AG10803 (cell line): ENCODE data around the gene TLR4.

Experiments
- DNase-seq: peaks from one replicate; pipeline ENCODE4 v3.0.0; 2010; ENCODE audit warnings: low read depth
- H3K4me3 ChIP-seq: 2 replicates; pipeline ENCODE4 v1.5.1; 2011; ENCODE audit warnings: mild to moderate bottlenecking, low read length, control low read depth
- CTCF ChIP-seq: conservative IDR thresholded peaks from 2 replicates; pipeline ENCODE4 v1.5.1; 2011; ENCODE audit warnings: mild to moderate bottlenecking, low read length, control low read depth, inconsistent platforms

The TLR4 gene

GRCh38 chr9:117696154-117696553 lies 8.0 kb upstream of the TLR4 start:
- DNase-seq, result peak; percentile 53
- no peak for TF ChIP-seq CTCF
- H3K4me3 ChIP-seq, result no peak overlapping the region

- DNase-seq, result no peak
- TF ChIP-seq CTCF, result no peak
- H3K4me3 ChIP-seq, result no peak overlapping the region
Observed at GRCh38 chr9:117697046-117697445, 7.2 kb upstream of the TLR4 start.

GRCh38 chr9:117703537-117703936 lies 666 bp upstream of the TLR4 start:
- H3K4me3 ChIP-seq, result peak overlapping the region; percentile 63
- DNase-seq, result peak; percentile 26

GRCh38 chr9:117704597-117704996 lies 394 bp downstream of the TLR4 start:
- DNase-seq, result no peak
- peak overlapping the region; percentile 63 for H3K4me3 ChIP-seq
- TF ChIP-seq CTCF, result no peak

More at GRCh38 chr9:117703537-117703936, 666 bp upstream of the TLR4 start:
- TF ChIP-seq CTCF, result no peak

GRCh38 chr9:117705386-117705785 lies 1.2 kb downstream of the TLR4 start:
- H3K4me3 ChIP-seq, result peak overlapping the region; percentile 63
- TF ChIP-seq CTCF, result no peak
- no peak for DNase-seq

- H3K4me3 ChIP-seq, result peak overlapping the region; percentile 34
- TF ChIP-seq CTCF, result no peak
- peak; percentile 22 for DNase-seq
Observed at GRCh38 chr9:117706421-117707116, 2.4 kb downstream of the TLR4 start.

GRCh38 chr9:117707561-117707960 lies 3.4 kb downstream of the TLR4 start:
- no peak for DNase-seq
- H3K4me3 ChIP-seq, result no peak overlapping the region
- no peak for TF ChIP-seq CTCF
